Activated naive CD8-positive, alpha-beta T cell (primary cell): Measurements from ENCODE around the gene RUNX2.

ENCODE experiments used
- H3K27ac Mint-ChIP-seq: one replicate; pipeline ENCODE4 v1.8.0; 2021; ENCODE audit warnings: mixed read lengths
- H3K27me3 Mint-ChIP-seq: one replicate; pipeline ENCODE4 v1.8.0; 2021; ENCODE audit warnings: mixed read lengths
- H3K36me3 Mint-ChIP-seq: one replicate; pipeline ENCODE4 v1.8.0; 2021; ENCODE audit warnings: mixed read lengths
- H3K4me1 Mint-ChIP-seq: one replicate; pipeline ENCODE4 v1.8.0; 2021; ENCODE audit warnings: low read depth, mixed read lengths
- H3K4me3 Mint-ChIP-seq: one replicate; pipeline ENCODE4 v1.8.0; 2021; ENCODE audit warnings: mild to moderate bottlenecking, mixed read lengths
- H3K9me3 Mint-ChIP-seq: one replicate; pipeline ENCODE4 v1.8.0; 2021; ENCODE audit warnings: low read depth, mixed read lengths

The RUNX2 gene

GRCh38 chr6:45595010-45595851 is 267.1 kb downstream of the RUNX2 start:
- Mint-ChIP-seq H3K27ac (peak overlapping the region; percentile 65), H3K4me1 (peaks cover 50% of the 10 kb centered on the region), H3K27me3 (no peaks in the 10 kb centered on the region), H3K9me3 (peaks cover under 1% of the 10 kb centered on the region), H3K4me3 (no peak overlapping the region), H3K36me3 (peaks cover 11% of the 10 kb centered on the region)

DNA sequence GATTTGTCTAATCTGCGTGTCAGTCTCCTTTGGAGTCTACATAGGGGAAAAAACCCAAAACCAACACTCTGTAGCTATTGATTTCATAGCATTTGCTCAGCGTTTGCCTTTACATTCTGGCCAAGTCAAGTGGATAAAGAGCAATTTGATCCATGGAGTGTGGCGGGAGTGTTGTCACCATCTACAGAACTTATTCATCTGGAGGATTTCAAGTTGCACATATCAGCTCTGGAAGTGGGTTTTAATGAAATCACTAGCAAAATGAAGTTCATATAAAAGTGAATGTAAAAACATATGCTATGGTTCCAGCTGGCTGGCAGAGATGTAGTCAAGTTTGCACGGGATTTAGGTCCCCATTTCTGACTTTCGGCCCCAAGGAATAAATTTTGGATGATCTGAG is 269.3 kb downstream of the RUNX2 start:
- peaks cover 30% of the 10 kb centered on the region for H3K4me1 Mint-ChIP-seq
- peaks cover 13% of the 10 kb centered on the region for H3K36me3 Mint-ChIP-seq
- H3K27ac Mint-ChIP-seq: peak overlapping the region; percentile 6
- no peaks in the 10 kb centered on the region for H3K27me3 Mint-ChIP-seq
- H3K9me3 Mint-ChIP-seq: peaks cover 3% of the 10 kb centered on the region
- no peak overlapping the region for H3K4me3 Mint-ChIP-seq

DNA sequence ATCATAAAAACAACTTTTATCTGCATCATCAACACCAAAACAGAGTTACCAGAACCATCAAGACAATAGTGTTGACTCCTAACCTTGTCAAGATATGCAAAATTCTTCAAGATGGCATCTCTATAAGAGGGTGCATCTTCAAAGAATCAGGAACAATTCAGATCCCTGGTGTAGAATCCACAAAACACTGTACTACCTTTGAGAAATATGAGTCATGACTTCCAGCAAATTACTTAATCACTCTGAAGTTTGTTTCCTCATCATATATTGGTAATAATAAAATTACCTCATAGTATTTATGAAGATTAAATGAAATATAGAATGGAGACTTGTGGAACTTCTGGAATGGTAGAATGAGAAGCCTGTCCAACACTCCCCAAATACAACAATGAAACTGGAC is 270.9 kb downstream of the RUNX2 start:
- H3K36me3 Mint-ChIP-seq: peaks cover 15% of the 10 kb centered on the region
- peaks cover 4% of the 10 kb centered on the region for H3K9me3 Mint-ChIP-seq
- no peak overlapping the region for H3K4me3 Mint-ChIP-seq
- H3K4me1 Mint-ChIP-seq: peaks cover 16% of the 10 kb centered on the region
- H3K27me3 Mint-ChIP-seq: no peaks in the 10 kb centered on the region
- no peak overlapping the region for H3K27ac Mint-ChIP-seq

GRCh38 chr6:45605971-45606370 is 277.8 kb downstream of the RUNX2 start:
- no peak overlapping the region for H3K27ac Mint-ChIP-seq
- peaks cover 5% of the 10 kb centered on the region for H3K9me3 Mint-ChIP-seq
- no peak overlapping the region for H3K4me3 Mint-ChIP-seq
- peaks cover 24% of the 10 kb centered on the region for H3K4me1 Mint-ChIP-seq
- H3K27me3 Mint-ChIP-seq: no peaks in the 10 kb centered on the region
- H3K36me3 Mint-ChIP-seq: peaks cover 11% of the 10 kb centered on the region

DNA sequence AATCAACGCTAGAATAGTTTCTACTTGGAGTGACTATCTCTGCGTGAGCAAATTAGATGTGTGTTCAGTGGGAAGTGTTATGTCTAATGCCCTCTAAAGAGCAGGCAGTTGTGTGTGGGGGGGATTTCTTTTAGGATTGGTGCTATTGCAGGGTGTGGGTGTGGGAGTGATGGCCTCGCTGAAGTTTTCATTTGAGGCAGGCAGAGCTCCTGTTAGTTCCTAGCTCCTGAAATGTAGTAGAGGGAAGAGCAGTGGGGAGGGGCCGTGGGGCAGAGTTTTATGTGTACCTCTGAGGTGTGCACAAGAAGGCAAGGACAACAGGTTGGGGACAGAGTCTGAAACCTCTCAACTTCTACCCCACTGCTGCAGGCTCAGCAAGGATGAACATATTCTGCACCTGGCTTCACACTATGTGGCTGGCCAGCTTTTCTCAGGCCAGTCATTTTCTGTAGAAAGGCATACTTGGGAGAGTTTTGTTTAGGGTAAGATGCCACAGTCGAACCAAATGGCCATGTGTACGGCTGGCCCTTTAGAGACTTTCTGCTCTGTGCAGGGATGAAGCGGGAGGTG is 278.8 kb downstream of the RUNX2 start:
- Mint-ChIP-seq H3K27ac (no peak overlapping the region), H3K4me3 (no peak overlapping the region), H3K9me3 (peaks cover 5% of the 10 kb centered on the region), H3K4me1 (peaks cover 24% of the 10 kb centered on the region), H3K36me3 (peaks cover 11% of the 10 kb centered on the region), H3K27me3 (no peaks in the 10 kb centered on the region)

DNA sequence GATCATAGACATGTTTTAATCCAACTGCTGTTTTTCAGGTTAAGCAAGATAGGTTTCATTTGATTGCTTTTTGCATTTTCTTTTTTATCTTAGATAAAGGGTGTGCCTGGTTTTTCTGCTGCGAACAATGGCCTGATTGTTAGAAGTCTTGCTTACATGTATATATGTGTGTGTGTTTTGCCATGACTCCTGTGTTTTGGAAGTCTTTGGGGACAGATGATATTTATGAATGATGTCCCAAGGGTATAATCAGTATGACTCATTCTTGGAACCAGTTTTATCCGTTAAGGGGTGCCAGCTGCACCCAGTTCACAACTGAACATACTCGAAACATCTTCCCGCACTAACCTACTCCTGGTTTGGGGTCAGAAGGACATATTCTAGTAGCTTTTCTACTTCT is 279.7 kb downstream of the RUNX2 start:
- H3K27me3 Mint-ChIP-seq: no peaks in the 10 kb centered on the region
- peaks cover 24% of the 10 kb centered on the region for H3K4me1 Mint-ChIP-seq
- peaks cover 11% of the 10 kb centered on the region for H3K36me3 Mint-ChIP-seq
- no peak overlapping the region for H3K4me3 Mint-ChIP-seq
- H3K27ac Mint-ChIP-seq: peak overlapping the region; percentile 56
- H3K9me3 Mint-ChIP-seq: peaks cover 5% of the 10 kb centered on the region

DNA sequence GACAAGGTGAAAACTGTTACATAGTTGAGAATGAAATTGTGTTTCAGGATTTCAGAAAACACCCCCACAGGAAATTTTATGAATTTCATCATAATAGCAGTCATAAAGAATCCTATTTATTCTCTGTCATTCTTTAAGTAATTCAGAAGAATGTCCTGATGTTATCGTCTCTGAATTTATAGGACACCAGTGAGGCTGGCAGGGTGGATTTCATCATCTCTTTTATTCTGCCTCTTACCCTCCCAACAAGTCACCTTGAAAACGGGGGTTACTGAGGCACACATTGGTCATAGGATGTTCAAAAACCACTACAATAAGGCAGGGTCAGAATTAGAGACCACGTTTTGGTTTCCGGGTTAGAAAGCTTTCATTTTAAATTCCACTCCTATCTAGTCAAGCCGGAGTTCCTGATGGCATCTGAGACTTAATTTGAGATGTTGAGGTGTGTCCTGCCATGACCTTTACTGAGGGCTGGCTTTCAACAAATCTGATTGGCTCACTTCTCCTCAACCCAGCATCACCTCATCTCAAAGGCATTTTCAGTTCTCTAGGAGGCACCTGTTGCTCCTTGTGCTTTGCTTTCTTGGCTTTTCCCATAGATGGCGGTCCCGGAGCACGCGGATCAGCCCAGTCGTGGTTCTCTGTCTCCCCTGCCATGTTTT is 280.3 kb downstream of the RUNX2 start:
- Mint-ChIP-seq H3K36me3 (peaks cover 9% of the 10 kb centered on the region), H3K9me3 (peaks cover 5% of the 10 kb centered on the region), H3K27ac (peak overlapping the region; percentile 56), H3K4me1 (peaks cover 24% of the 10 kb centered on the region), H3K4me3 (no peak overlapping the region), H3K27me3 (no peaks in the 10 kb centered on the region)

- H3K9me3 Mint-ChIP-seq: peaks cover 3% of the 10 kb centered on the region
- H3K27ac Mint-ChIP-seq: peak overlapping the region; percentile 19
Observed at GRCh38 chr6:45609141-45609638, 281.1 kb downstream of the RUNX2 start.

GRCh38 chr6:45610374-45610773 is 282.2 kb downstream of the RUNX2 start:
- Mint-ChIP-seq H3K27me3 (no peaks in the 10 kb centered on the region), H3K9me3 (no peaks in the 10 kb centered on the region), H3K4me1 (peaks cover 23% of the 10 kb centered on the region), H3K27ac (no peak overlapping the region), H3K4me3 (no peak overlapping the region), H3K36me3 (peaks cover 5% of the 10 kb centered on the region)

More at GRCh38 chr6:45609141-45609638, 281.1 kb downstream of the RUNX2 start:
- no peaks in the 10 kb centered on the region for H3K27me3 Mint-ChIP-seq
- peaks cover 8% of the 10 kb centered on the region for H3K36me3 Mint-ChIP-seq
- no peak overlapping the region for H3K4me3 Mint-ChIP-seq
- H3K4me1 Mint-ChIP-seq: peaks cover 22% of the 10 kb centered on the region

- Mint-ChIP-seq H3K36me3 (peaks cover 5% of the 10 kb centered on the region), H3K4me1 (peaks cover 23% of the 10 kb centered on the region), H3K27ac (no peak overlapping the region), H3K4me3 (no peak overlapping the region), H3K9me3 (no peaks in the 10 kb centered on the region), H3K27me3 (no peaks in the 10 kb centered on the region)
Observed at GRCh38 chr6:45610832-45611231, 282.7 kb downstream of the RUNX2 start.

DNA sequence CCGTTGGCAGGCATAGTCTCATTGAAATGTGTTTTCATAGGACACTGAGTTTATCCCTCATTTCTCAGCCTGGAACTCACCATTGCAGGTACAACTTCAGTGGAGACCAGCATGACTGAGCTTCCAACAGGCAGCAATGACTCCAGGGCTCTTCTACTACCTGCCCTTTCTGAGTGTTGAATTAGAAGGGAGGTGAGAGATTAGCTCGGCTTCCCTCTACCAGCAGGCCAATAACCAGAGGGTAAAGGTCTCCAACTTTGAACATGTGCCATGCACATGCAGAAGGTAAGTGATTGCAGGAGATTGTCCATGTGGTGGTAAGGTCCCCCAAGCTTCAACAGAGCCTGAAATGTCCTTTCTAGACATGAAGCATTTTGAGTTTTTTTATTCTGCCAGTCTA is 283.4 kb downstream of the RUNX2 start:
- H3K27me3 Mint-ChIP-seq: no peaks in the 10 kb centered on the region
- no peak overlapping the region for H3K27ac Mint-ChIP-seq
- H3K4me3 Mint-ChIP-seq: no peak overlapping the region
- H3K4me1 Mint-ChIP-seq: peaks cover 26% of the 10 kb centered on the region
- H3K36me3 Mint-ChIP-seq: peaks cover 5% of the 10 kb centered on the region
- H3K9me3 Mint-ChIP-seq: no peaks in the 10 kb centered on the region

- no peaks in the 10 kb centered on the region for H3K9me3 Mint-ChIP-seq
- no peaks in the 10 kb centered on the region for H3K27me3 Mint-ChIP-seq
- H3K4me1 Mint-ChIP-seq: peaks cover 17% of the 10 kb centered on the region
- H3K4me3 Mint-ChIP-seq: no peak overlapping the region
- H3K36me3 Mint-ChIP-seq: peaks cover 8% of the 10 kb centered on the region
- H3K27ac Mint-ChIP-seq: no peak overlapping the region
Observed at GRCh38 chr6:45613656-45614055, 285.5 kb downstream of the RUNX2 start.

DNA sequence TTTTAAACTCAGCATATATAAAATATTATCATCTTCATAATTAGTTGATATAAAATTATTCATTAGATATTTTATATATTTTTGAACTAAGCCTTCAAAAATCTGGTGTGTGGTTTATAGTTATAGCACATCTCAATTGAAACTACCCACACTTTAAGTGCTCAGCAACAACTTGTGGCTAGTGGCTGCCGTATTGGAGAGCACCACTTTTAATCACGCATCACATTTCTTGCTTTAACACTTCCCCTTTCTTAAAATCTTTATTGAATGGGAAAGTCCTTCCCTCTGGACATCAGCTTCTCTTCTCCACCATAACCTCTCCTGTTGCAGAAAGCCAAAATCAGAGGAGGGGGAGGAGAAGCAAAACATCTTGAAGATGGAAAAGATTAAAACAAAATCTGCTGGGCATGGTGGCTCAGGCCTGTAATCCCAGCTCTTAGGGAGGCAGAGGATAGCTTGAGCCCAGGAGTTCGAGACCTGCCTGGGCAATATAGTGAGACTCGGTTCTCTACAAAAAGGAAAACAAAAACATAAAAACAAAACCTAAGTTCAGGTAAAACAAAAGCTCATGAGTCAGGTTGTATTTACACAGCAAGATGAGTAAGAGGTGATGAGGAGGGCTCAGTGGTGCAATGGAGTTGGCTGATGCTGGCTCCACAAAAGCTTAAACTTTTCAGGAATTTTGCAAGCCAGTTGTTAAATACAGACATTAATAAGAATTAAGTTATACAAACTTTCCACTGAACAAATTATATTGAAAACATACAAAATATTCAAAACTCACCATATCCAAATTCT is 286.6 kb downstream of the RUNX2 start:
- Mint-ChIP-seq H3K27ac (no peak overlapping the region), H3K4me1 (peaks cover 16% of the 10 kb centered on the region), H3K36me3 (peaks cover 2% of the 10 kb centered on the region), H3K9me3 (no peaks in the 10 kb centered on the region), H3K4me3 (no peak overlapping the region), H3K27me3 (no peaks in the 10 kb centered on the region)

DNA sequence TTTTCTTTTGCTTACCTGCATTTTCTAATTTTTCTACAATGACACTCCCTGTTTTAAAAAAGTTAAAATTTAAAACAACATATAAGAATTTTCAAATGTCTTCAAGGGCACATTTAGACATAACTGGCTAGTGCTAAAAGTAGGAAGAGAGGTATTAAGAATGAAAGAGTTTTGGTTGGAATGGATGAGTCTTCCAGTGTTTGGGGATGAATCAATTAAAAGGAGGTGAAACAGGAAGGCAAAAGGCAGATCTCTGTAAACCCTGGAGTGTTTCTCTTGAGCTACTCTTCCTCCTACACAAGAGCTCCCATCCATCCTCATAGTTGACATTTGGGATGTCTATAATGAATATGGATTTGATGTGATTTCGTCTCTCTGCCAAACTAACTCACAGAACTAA is 288.1 kb downstream of the RUNX2 start:
- Mint-ChIP-seq H3K4me1 (peaks cover 31% of the 10 kb centered on the region), H3K4me3 (no peak overlapping the region), H3K27ac (no peak overlapping the region), H3K9me3 (no peaks in the 10 kb centered on the region), H3K36me3 (peaks cover 2% of the 10 kb centered on the region), H3K27me3 (no peaks in the 10 kb centered on the region)
